HUES64 (cell line): ENCODE results near the gene CKS2.
"Not testable (repeated sequence)": the region's sequence is repeated elsewhere in the genome, so short reads cannot be mapped to it uniquely, and the experiment has no call there.

ENCODE experiments used
- H3K27ac ChIP-seq: 2 replicates; pipeline ENCODE4 v1.7.0; 2013; ENCODE audit warnings: low read depth, low read length, inconsistent platforms
- H3K27me3 ChIP-seq: 2 replicates; pipeline ENCODE4 v1.6.1; 2013; ENCODE audit warnings: mild to moderate bottlenecking, low read length; ENCODE audit not compliant: insufficient read depth
- H3K36me3 ChIP-seq: 2 replicates; pipeline ENCODE4 v1.6.1; 2013; ENCODE audit warnings: mild to moderate bottlenecking, low read length; ENCODE audit not compliant: insufficient read depth
- H3K4me1 ChIP-seq: 2 replicates; pipeline ENCODE4 v1.6.1; 2013; ENCODE audit warnings: mild to moderate bottlenecking, low read length, moderate library complexity; ENCODE audit not compliant: insufficient read depth
- H3K4me3 ChIP-seq: 2 replicates; pipeline ENCODE4 v1.5.1; 2013; ENCODE audit warnings: mild to moderate bottlenecking, low read length, moderate library complexity
- H3K9ac ChIP-seq: 2 replicates; pipeline ENCODE4 v1.6.1; 2013; ENCODE audit warnings: mild to moderate bottlenecking, low read depth, low read length
- H3K9me3 ChIP-seq: 2 replicates; pipeline ENCODE4 v1.6.1; 2013; ENCODE audit warnings: low read depth, low read length; ENCODE audit not compliant: insufficient read depth
- WGBS: fragments of 150-250, 120-280 bp; methylation state at CpG from one replicate; pipeline ENCODE4 v1.1.7; 2013; ENCODE audit warnings: missing lambda C conversion rate; 5-methylcytosine and 5-hydroxymethylcytosine counted together

CKS2 gene

DNA sequence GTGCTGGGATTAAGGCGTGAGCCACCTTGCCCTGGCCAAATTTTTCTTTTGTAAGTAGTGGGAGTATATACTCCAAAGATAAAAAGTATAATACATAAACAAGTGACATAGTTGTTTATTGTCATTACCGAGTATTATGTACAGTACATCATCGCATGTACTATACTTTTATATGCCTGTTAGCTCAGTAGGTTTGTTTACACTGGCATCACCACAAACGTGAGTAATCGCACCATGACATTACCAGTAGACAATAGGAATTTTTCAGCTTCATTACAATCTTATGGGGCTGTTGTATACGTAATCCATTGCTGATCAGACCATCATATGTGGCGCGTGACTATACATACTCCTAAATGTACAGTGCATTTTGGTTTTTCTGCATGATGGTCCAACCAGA, 17.1 kb downstream of the CKS2 start:
- H3K4me3 ChIP-seq = no peak overlapping the region
- 97% methylated on average over 8 of the region's 8 CpGs for WGBS
- peaks cover 78% of the 10 kb centered on the region for H3K36me3 ChIP-seq
- no peak overlapping the region for H3K27ac ChIP-seq
- H3K9me3 ChIP-seq = no peaks in the 10 kb centered on the region
- no peaks in the 10 kb centered on the region for H3K4me1 ChIP-seq
- no peaks in the 10 kb centered on the region for H3K27me3 ChIP-seq
- H3K9ac ChIP-seq = no peak overlapping the region

GRCh38 chr9:89329917-89330316, 18.9 kb downstream of the CKS2 start:
- H3K9ac ChIP-seq = no peak overlapping the region
- no peak overlapping the region for H3K4me3 ChIP-seq
- H3K4me1 ChIP-seq = no peaks in the 10 kb centered on the region
- no peaks in the 10 kb centered on the region for H3K9me3 ChIP-seq
- no peak overlapping the region for H3K27ac ChIP-seq
- peaks cover 94% of the 10 kb centered on the region for H3K36me3 ChIP-seq
- no peaks in the 10 kb centered on the region for H3K27me3 ChIP-seq

DNA sequence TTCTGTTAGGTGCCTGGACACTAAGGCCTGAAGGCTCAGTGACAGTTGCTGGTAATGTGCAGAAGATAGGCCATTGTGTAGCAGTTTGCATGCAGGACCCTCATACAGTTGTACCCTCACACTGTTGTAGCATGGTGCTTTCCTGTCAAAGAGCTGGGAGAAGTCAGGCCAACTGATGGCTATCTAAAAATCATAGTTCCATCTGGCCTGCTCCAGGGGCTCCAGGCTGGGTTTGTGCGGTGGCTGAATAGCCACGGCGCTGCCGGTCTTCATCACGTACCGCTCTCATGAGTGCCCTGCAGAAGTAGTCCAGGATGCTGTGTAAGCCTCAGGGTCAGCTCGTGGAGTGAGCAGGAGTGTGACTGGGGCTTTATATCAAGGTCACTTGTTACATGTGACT, 19.5 kb downstream of the CKS2 start:
- 98% methylated on average over 7 of the region's 7 CpGs for WGBS
- no peak overlapping the region for H3K27ac ChIP-seq
- no peaks in the 10 kb centered on the region for H3K9me3 ChIP-seq
- no peak overlapping the region for H3K9ac ChIP-seq
- H3K27me3 ChIP-seq = no peaks in the 10 kb centered on the region
- H3K4me3 ChIP-seq = no peak overlapping the region
- H3K36me3 ChIP-seq = peaks cover 97% of the 10 kb centered on the region
- H3K4me1 ChIP-seq = no peaks in the 10 kb centered on the region

DNA sequence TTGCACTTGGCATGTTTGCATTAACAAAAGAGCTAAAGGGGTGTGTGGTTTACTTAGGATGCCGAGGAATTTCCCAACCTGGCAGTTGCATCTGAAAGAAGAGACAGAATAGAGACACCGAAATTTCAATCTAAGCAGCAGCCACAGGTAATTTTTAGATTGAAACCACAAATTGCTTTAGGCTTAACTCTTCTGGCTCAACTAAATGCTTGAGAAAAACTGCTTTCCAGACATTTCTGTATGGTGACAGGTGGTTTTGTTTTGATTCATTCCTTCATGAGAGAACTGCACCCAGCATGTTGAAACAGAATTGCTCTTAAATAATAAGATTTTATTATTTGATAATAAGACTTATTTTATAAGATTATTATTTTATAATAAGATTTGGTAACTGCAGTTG, 28.8 kb downstream of the CKS2 start:
- H3K36me3 ChIP-seq = peaks cover 98% of the 10 kb centered on the region
- WGBS = 97% methylated on average over 2 of the region's 2 CpGs
- no peaks in the 10 kb centered on the region for H3K4me1 ChIP-seq
- H3K27me3 ChIP-seq = no peaks in the 10 kb centered on the region
- H3K9ac ChIP-seq = no peak overlapping the region
- H3K9me3 ChIP-seq = no peaks in the 10 kb centered on the region
- H3K4me3 ChIP-seq = no peak overlapping the region
- no peak overlapping the region for H3K27ac ChIP-seq

DNA sequence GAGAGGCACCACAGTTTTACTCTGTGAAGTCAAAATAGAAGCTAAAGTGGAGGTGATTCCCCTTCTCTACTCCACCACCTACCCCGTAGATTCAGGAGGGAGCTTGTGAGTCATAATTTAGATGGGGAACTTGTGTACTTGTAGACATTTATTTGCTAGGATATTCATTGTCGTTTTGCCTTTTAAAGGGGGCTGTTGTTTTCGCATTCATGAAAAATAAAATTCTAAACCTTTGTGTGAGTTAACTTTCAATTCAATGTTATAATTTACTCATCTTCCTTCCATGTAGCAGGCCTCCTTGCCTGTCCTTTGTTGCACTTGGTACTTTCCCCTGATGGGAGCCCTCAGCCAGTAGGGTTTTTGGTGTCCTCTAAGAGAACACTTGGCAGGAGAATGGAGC, 29.3 kb downstream of the CKS2 start:
- Histone ChIP-seq H3K27ac (no peak overlapping the region), H3K4me3 (no peak overlapping the region), H3K36me3 (peaks cover 98% of the 10 kb centered on the region), H3K27me3 (no peaks in the 10 kb centered on the region), H3K9ac (no peak overlapping the region), H3K4me1 (no peaks in the 10 kb centered on the region), H3K9me3 (no peaks in the 10 kb centered on the region)
- WGBS = 70% methylated on average over 2 of the region's 3 CpGs

- no peak overlapping the region for H3K9ac ChIP-seq
- H3K4me1 ChIP-seq = no peaks in the 10 kb centered on the region
- WGBS = 95% methylated on average over 6 of the region's 6 CpGs
- no peaks in the 10 kb centered on the region for H3K9me3 ChIP-seq
- H3K36me3 ChIP-seq = peaks cover 100% of the 10 kb centered on the region
- H3K27me3 ChIP-seq = no peaks in the 10 kb centered on the region
- H3K4me3 ChIP-seq = no peak overlapping the region
- no peak overlapping the region for H3K27ac ChIP-seq
Measured at GRCh38 chr9:89342213-89342612, 31.2 kb downstream of the CKS2 start.

GRCh38 chr9:89342948-89343347, 32.0 kb downstream of the CKS2 start:
- Histone ChIP-seq H3K27ac (no peak overlapping the region), H3K36me3 (peaks cover 100% of the 10 kb centered on the region), H3K9me3 (no peaks in the 10 kb centered on the region), H3K4me1 (no peaks in the 10 kb centered on the region), H3K27me3 (no peaks in the 10 kb centered on the region), H3K9ac (no peak overlapping the region), H3K4me3 (no peak overlapping the region)
- WGBS = no CpG with 5 or more reads among the region's 1 CpG

GRCh38 chr9:89343812-89344211, 32.8 kb downstream of the CKS2 start:
- H3K4me3 ChIP-seq, H3K4me1 ChIP-seq, H3K9me3 ChIP-seq, H3K9ac ChIP-seq, H3K27me3 ChIP-seq, H3K27ac ChIP-seq: not testable (repeated sequence)
- 97% methylated on average over 7 of the region's 7 CpGs for WGBS
- H3K36me3 ChIP-seq = peaks cover 100% of the 10 kb centered on the region

GRCh38 chr9:89345476-89345875, 34.5 kb downstream of the CKS2 start:
- Histone ChIP-seq H3K9ac (no peak overlapping the region), H3K27ac (no peak overlapping the region), H3K4me1 (no peaks in the 10 kb centered on the region), H3K4me3 (no peak overlapping the region), H3K27me3 (no peaks in the 10 kb centered on the region), H3K9me3 (no peaks in the 10 kb centered on the region), H3K36me3 (peaks cover 100% of the 10 kb centered on the region)
- WGBS = 91% methylated on average over 5 of the region's 5 CpGs

- WGBS = 98% methylated on average over 8 of the region's 9 CpGs
Measured at GRCh38 chr9:89346696-89347095, 35.7 kb downstream of the CKS2 start.

GRCh38 chr9:89347651-89348050, 36.7 kb downstream of the CKS2 start:
- peaks cover 100% of the 10 kb centered on the region for H3K36me3 ChIP-seq

More at GRCh38 chr9:89346696-89347095, 35.7 kb downstream of the CKS2 start:
- Histone ChIP-seq H3K36me3 (peaks cover 100% of the 10 kb centered on the region), H3K27ac (no peak overlapping the region), H3K4me3 (no peak overlapping the region), H3K27me3 (no peaks in the 10 kb centered on the region), H3K9me3 (no peaks in the 10 kb centered on the region), H3K4me1 (no peaks in the 10 kb centered on the region), H3K9ac (no peak overlapping the region)

GRCh38 chr9:89349607-89350006, 38.6 kb downstream of the CKS2 start:
- WGBS = 95% methylated on average over 6 of the region's 6 CpGs
- H3K4me3 ChIP-seq = no peak overlapping the region
- no peaks in the 10 kb centered on the region for H3K4me1 ChIP-seq
- H3K27me3 ChIP-seq = no peaks in the 10 kb centered on the region
- H3K9ac ChIP-seq = no peak overlapping the region
- no peak overlapping the region for H3K27ac ChIP-seq
- H3K9me3 ChIP-seq = no peaks in the 10 kb centered on the region
- H3K36me3 ChIP-seq = peaks cover 100% of the 10 kb centered on the region

More at GRCh38 chr9:89347651-89348050, 36.7 kb downstream of the CKS2 start:
- no peaks in the 10 kb centered on the region for H3K4me1 ChIP-seq
- no peak overlapping the region for H3K27ac ChIP-seq
- 94% methylated on average over 5 of the region's 5 CpGs for WGBS
- H3K9ac ChIP-seq = no peak overlapping the region
- no peaks in the 10 kb centered on the region for H3K27me3 ChIP-seq
- no peak overlapping the region for H3K4me3 ChIP-seq
- H3K9me3 ChIP-seq = no peaks in the 10 kb centered on the region
